GM23338 (cell line): ENCODE data around the gene SMIM44. TPM values are rescaled to one million over a fixed set of nuclear protein-coding genes. Genes with fewer than 3 reads are reported as not detected.

Source experiments
- ATAC-seq: fragments of 200-7000 bp; cut with Tn5 transposase; 3 replicates; pipeline ENCODE4 v1.9.1; 2020
- DNase-seq: peaks from one replicate; pipeline ENCODE4 v3.0.0-alpha.2; 2015; ENCODE audit warnings: low spot score
- H2AFZ ChIP-seq: fragments of 200-600 bp; sonication (generic); 2 replicates; pipeline ENCODE4 v1.8.0; 2016; ENCODE audit warnings: antibody characterized with exemption, mild to moderate bottlenecking, moderate library complexity
- H3F3A ChIP-seq: fragments of 200-600 bp; sonication (generic); replicated peaks from 2 replicates; pipeline ENCODE4 v1.8.0; 2017; ENCODE audit warnings: antibody characterized with exemption, mixed run types, low read depth
- H3K27ac ChIP-seq: fragments of 200-600 bp; sonication (generic); 2 replicates; pipeline ENCODE4 v1.6.1; 2016; ENCODE audit warnings: low read depth
- H3K27me3 ChIP-seq: fragments of 200-600 bp; sonication (generic); 2 replicates; pipeline ENCODE4 v1.8.0; 2016; ENCODE audit warnings: mild to moderate bottlenecking, mixed run types, moderate library complexity; ENCODE audit not compliant: insufficient read depth
- H3K36me3 ChIP-seq: fragments of 200-600 bp; sonication (generic); 2 replicates; pipeline ENCODE4 v1.8.0; 2016; ENCODE audit warnings: mild to moderate bottlenecking; ENCODE audit not compliant: insufficient read depth
- H3K4me1 ChIP-seq: fragments of 200-600 bp; sonication (generic); 2 replicates; pipeline ENCODE4 v1.8.0; 2016; ENCODE audit warnings: mild to moderate bottlenecking, moderate library complexity; ENCODE audit not compliant: insufficient read depth
- H3K4me2 ChIP-seq: fragments of 200-600 bp; sonication (generic); 2 replicates; pipeline ENCODE4 v1.7.1; 2017; ENCODE audit warnings: mixed run types
- H3K4me3 ChIP-seq: fragments of 200-600 bp; sonication (generic); 2 replicates; pipeline ENCODE4 v1.6.1; 2016; ENCODE audit warnings: mixed run types
- H3K79me2 ChIP-seq: fragments of 200-600 bp; sonication (generic); replicated peaks from 2 replicates; pipeline ENCODE4 v1.8.0; 2017; ENCODE audit warnings: mild to moderate bottlenecking; ENCODE audit not compliant: insufficient read depth
- H3K9me2 ChIP-seq: fragments of 200-600 bp; sonication (generic); 2 replicates; pipeline ENCODE4 v1.8.0; 2017; ENCODE audit not compliant: insufficient read depth
- H4K20me1 ChIP-seq: fragments of 200-600 bp; sonication (generic); replicated peaks from 2 replicates; pipeline ENCODE4 v1.8.0; 2017; ENCODE audit warnings: mild to moderate bottlenecking; ENCODE audit not compliant: insufficient read depth
- H3K27ac Mint-ChIP-seq: 2 replicates; pipeline ENCODE4 v1.8.0; 2020; ENCODE audit warnings: inconsistent platforms, mild to moderate bottlenecking, moderate library complexity, mixed read lengths
- H3K27me3 Mint-ChIP-seq: 3 replicates; pipeline ENCODE4 v1.8.0; 2022; ENCODE audit warnings: low read depth, mild to moderate bottlenecking, moderate library complexity, mixed read lengths, inconsistent platforms; ENCODE audit not compliant: insufficient read depth, poor library complexity
- H3K36me3 Mint-ChIP-seq: 3 replicates; pipeline ENCODE4 v1.8.0; 2021; ENCODE audit warnings: low read depth, mild to moderate bottlenecking, inconsistent platforms, moderate library complexity, mixed read lengths
- H3K4me1 Mint-ChIP-seq: 3 replicates; pipeline ENCODE4 v1.8.0; 2020; ENCODE audit warnings: mild to moderate bottlenecking, inconsistent platforms, mixed read lengths
- H3K4me3 Mint-ChIP-seq: 3 replicates; pipeline ENCODE4 v1.8.0; 2021; ENCODE audit warnings: moderate library complexity, mild to moderate bottlenecking, inconsistent platforms, mixed read lengths
- H3K9me3 Mint-ChIP-seq: 3 replicates; pipeline ENCODE4 v1.8.0; 2020; ENCODE audit warnings: moderate library complexity, mild to moderate bottlenecking, inconsistent platforms, mixed read lengths
- CREB1 ChIP-seq: fragments of 250-450 bp; sonication (Bioruptor Pico); IDR thresholded peaks from 2 replicates; pipeline ENCODE4 v1.5.0; 2020; ENCODE audit warnings: low read depth, mild to moderate bottlenecking, moderate library complexity
- ETS1 ChIP-seq: IDR thresholded peaks from 2 replicates; pipeline ENCODE4 v1.6.1; 2016; ENCODE audit warnings: antibody characterized with exemption
- EZH2 ChIP-seq: fragments of 200-600 bp; sonication (generic); IDR thresholded peaks from one replicate; pipeline ENCODE4 v1.8.0; 2017; ENCODE audit warnings: antibody characterized with exemption, mild to moderate bottlenecking, low read depth; ENCODE audit not compliant: unreplicated experiment
- EZH2phosphoT487 ChIP-seq: fragments of 200-600 bp; sonication (generic); IDR thresholded peaks from one replicate; pipeline ENCODE4 v1.8.1; 2018; ENCODE audit warnings: antibody characterized with exemption; ENCODE audit not compliant: unreplicated experiment
- NANOG ChIP-seq: IDR thresholded peaks from 2 replicates; pipeline ENCODE4 v1.6.1; 2016; ENCODE audit warnings: antibody characterized with exemption, borderline replicate concordance
- POLR2AphosphoS5 ChIP-seq: IDR thresholded peaks from 2 replicates; pipeline ENCODE4 v1.6.1; 2016; ENCODE audit warnings: antibody characterized with exemption, low read depth
- REST ChIP-seq: IDR thresholded peaks from one replicate; pipeline ENCODE4 v1.6.1; 2018; ENCODE audit warnings: antibody characterized with exemption; ENCODE audit not compliant: unreplicated experiment
- STAT1 ChIP-seq: IDR thresholded peaks from one replicate; pipeline ENCODE4 v1.6.1; 2016; ENCODE audit warnings: antibody characterized with exemption; ENCODE audit not compliant: unreplicated experiment
- polyA plus RNA-seq: library from polyadenylated mRNA; unstranded; fragments of >200 nt; fragmentation: Nextera tagmentation; extraction: Ambion mirVana; gene quantifications from 2 replicates; pipeline ENCODE4 v1.2.1, GENCODE V29; 2016
- total RNA-seq: library from RNA; depleted of rRNA; stranded (reverse); fragments of >200 nt; shearing (Covaris generic); gene quantifications from 2 replicates; pipeline ENCODE4 v1.2.3, GENCODE V29; 2014

The SMIM44 gene
- total and polyA plus RNA-seq, 2 experiments from 2014 or later = not detected

DNA sequence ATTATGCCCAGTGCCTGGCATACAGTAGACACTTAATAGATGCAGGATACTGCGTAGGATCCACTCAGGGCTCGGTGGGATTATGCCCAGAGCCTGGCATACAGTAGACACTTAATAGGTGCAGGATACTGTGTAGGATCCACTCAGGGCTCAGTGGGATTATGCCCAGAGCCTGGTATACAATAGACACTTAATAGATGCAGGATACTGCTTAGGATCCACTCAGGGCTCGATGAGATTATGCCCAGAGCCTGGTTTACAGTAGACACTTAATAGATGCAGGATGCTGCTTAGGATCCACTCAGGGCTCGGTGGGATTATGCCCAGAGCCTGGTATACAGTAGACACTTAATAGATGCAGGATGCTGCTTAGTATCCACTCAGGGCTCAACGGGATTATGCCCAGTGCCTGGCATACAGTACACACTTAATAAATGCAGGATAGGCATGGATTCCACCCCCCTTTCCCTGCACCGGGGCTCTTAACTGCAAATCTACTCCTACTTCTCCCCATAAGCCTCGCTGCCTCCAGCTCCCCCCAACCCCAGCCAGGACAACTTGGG is 27.8 kb downstream of the SMIM44 start:
- H3K27me3 Mint-ChIP-seq = peaks cover 22% of the 10 kb centered on the region
- Histone ChIP-seq H3K4me3 (no peak overlapping the region), H3K4me1 (peaks cover 21% of the 10 kb centered on the region; the same call in 1 of the 2 replicates), H3K27ac (no peak overlapping the region), H2AFZ (no peak overlapping the region), H3K9me2 (no peaks in the 10 kb centered on the region), H3F3A (no peaks in the 10 kb centered on the region), H4K20me1 (peaks cover 4% of the 10 kb centered on the region; the same call in 1 of the 2 replicates), H3K4me2 (no peak overlapping the region), H3K36me3 (no peaks in the 10 kb centered on the region), H3K79me2 (no peaks in the 10 kb centered on the region), H3K27me3 (peaks cover 39% of the 10 kb centered on the region)
- no peak for TF ChIP-seq POLR2AphosphoS5
- no peak for TF ChIP-seq EZH2
- TF ChIP-seq NANOG = no peak
- H3K4me3 Mint-ChIP-seq = no peak overlapping the region
- DNase-seq (no peak), ATAC-seq (no peak)
- H3K9me3 Mint-ChIP-seq = no peaks in the 10 kb centered on the region; the same call in 2 of the 3 replicates
- H3K27ac Mint-ChIP-seq = no peak overlapping the region
- no peaks in the 10 kb centered on the region for H3K36me3 Mint-ChIP-seq
- H3K4me1 Mint-ChIP-seq = peaks cover 14% of the 10 kb centered on the region

- H3K4me2 ChIP-seq = no peak overlapping the region
- Mint-ChIP-seq H3K27me3 (peaks cover 15% of the 10 kb centered on the region), H3K27ac (no peak overlapping the region), H3K36me3 (no peaks in the 10 kb centered on the region), H3K4me1 (peaks cover 14% of the 10 kb centered on the region), H3K9me3 (no peaks in the 10 kb centered on the region; the same call in 2 of the 3 replicates), H3K4me3 (no peak overlapping the region)
- H4K20me1 ChIP-seq = no peaks in the 10 kb centered on the region; the same call in 1 of the 2 replicates
- H3K36me3 ChIP-seq = no peaks in the 10 kb centered on the region
- no peaks in the 10 kb centered on the region for H3F3A ChIP-seq
- H3K27ac ChIP-seq = no peak overlapping the region
- DNase-seq (no peak), ATAC-seq (no peak)
- H2AFZ ChIP-seq = no peak overlapping the region
- TF ChIP-seq EZH2 (no peak), NANOG (no peak), ETS1 (no peak), CREB1 (CRISPR knock-in tag) (no peak), EZH2phosphoT487 (no peak), POLR2AphosphoS5 (no peak), REST (no peak), STAT1 (no peak)
- peaks cover 32% of the 10 kb centered on the region for H3K27me3 ChIP-seq
- no peaks in the 10 kb centered on the region for H3K9me2 ChIP-seq
- H3K4me1 ChIP-seq = peaks cover 18% of the 10 kb centered on the region; the same call in 1 of the 2 replicates
- no peaks in the 10 kb centered on the region for H3K79me2 ChIP-seq
- no peak overlapping the region for H3K4me3 ChIP-seq
Observed at GRCh38 chr19:3454656-3455392, 28.4 kb downstream of the SMIM44 start.
